Right lobe of liver (tissue), 6 donors: ENCODE results near the gene HMGCL. TPM values are rescaled to one million over a fixed set of nuclear protein-coding genes. Genes with fewer than 3 reads are reported as not detected.
"Not testable (repeated sequence)": the region's sequence is repeated elsewhere in the genome, so short reads cannot be mapped to it uniquely, and the experiment has no call there.

ENCODE experiments used
- ATAC-seq, 4 donors: fragments of 200-7000 bp; cut with Tn5 transposase; one replicate each; pipeline ENCODE4 v1.9.1; 2020; ENCODE audit warnings: mild to moderate bottlenecking in 4 of 4, moderate library complexity in 4 of 4
- DNase-seq, 3 donors: peaks; one replicate each; pipeline ENCODE4 v3.0.0-alpha.2; 2020
- H3K27ac ChIP-seq, 3 donors: fragments of 200-600 bp; one replicate each; pipeline ENCODE4 v1.8.0; 2022
- H3K27me3 ChIP-seq, 2 donors: fragments of 200-600 bp; one replicate each; pipeline ENCODE4 v1.8.0; 2022
- H3K36me3 ChIP-seq, 4 donors: fragments of 200-600 bp; sonication (generic) in 1 of 4; one replicate each; pipeline versions ENCODE4 v1.5.1 to v1.8.0; 2017 to 2022; ENCODE audit warnings: control low read depth in 1 of 4
- H3K4me1 ChIP-seq, 4 donors: fragments of 200-600 bp; sonication (generic) in 1 of 4; one replicate each; pipeline versions ENCODE4 v1.5.1 to v1.8.0; 2017 to 2022; ENCODE audit warnings: control low read depth in 1 of 4
- H3K4me3 ChIP-seq, 3 donors: fragments of 200-600 bp; one replicate each; pipeline ENCODE4 v1.8.0; 2022
- H3K9me3 ChIP-seq, 4 donors: fragments of 200-600 bp; sonication (generic) in 1 of 4; one replicate each; pipeline versions ENCODE4 v1.5.1 to v1.8.0; 2017 to 2022; ENCODE audit warnings: control low read depth in 1 of 4
- CTCF ChIP-seq, 4 donors: fragments of 200-600 bp in 3 of 4; fragments of 450-650 bp in 1 of 4; IDR thresholded peaks; one replicate each; pipeline versions ENCODE4 v1.5.1 to v1.8.0; 2016 to 2022; ENCODE audit warnings: antibody characterized with exemption in 4 of 4, mild to moderate bottlenecking in 2 of 4
- POLR2A ChIP-seq: fragments of 450-650 bp; IDR thresholded peaks from one replicate; pipeline ENCODE4 v1.6.1; 2017; ENCODE audit warnings: antibody characterized with exemption, mild to moderate bottlenecking
- WGBS: methylation state at CpG from one replicate; pipeline ENCODE4 v1.1.6; 2018; ENCODE audit warnings: low coverage, low lambda C conversion rate; ENCODE audit not compliant: insufficient coverage; ENCODE audit errors: missing lambda C conversion rate; 5-methylcytosine and 5-hydroxymethylcytosine counted together
- intact Hi-C, 2 donors: fragments of 100-400 bp; cut with DNase I; formaldehyde crosslinking; loops; one replicate each; pipeline versions ENCODE4 v1.11.2 to v1.14.1; 2022
- total RNA-seq, 6 experiments: library from RNA; depleted of rRNA in 2 of 6; stranded (reverse); fragments of >200 nt in 2 of 6; fragmentation: NEBNext Ultra II Directional in 3 of 6; extraction: Animal tissue kit (Norgen Biotek cat#: 25700) in 3 of 6; gene quantifications; one replicate each; pipeline versions ENCODE4 v1.1.0 to v1.2.4, GENCODE V29; 2016 to 2023
- donor health status: DM: no; HTN: yes; CAD: no.
- donor health status: DM: no; HTN: no; CAD: no.
- donor health status: DM: no; HTN: no; CAD: no.
- donor health status: DM: no; HTN: yes; CAD: no.
- donor health status: DM: no; HTN: yes; CAD: no.

The HMGCL gene
- total RNA-seq, 6 experiments from 2014 or later = 143 to 178 (median 160) TPM

- ATAC-seq (no peak), DNase-seq (no peak)
- peaks cover 0 to 7% (median 3%) of the 10 kb centered on the region in 4 donors for H3K4me1 ChIP-seq
- no peak overlapping the region for H3K27ac ChIP-seq
- peaks cover 0 to 39% (median 8%) of the 10 kb centered on the region in 4 donors for H3K36me3 ChIP-seq
- intact Hi-C loops = loop anchor here in 1 of 2 donors (10.0 kb wide), 1 partner anchor 58 kb away; the partner anchor contains the start of gene GALE
- TF ChIP-seq POLR2A (no peak), CTCF (IDR thresholded peaks at IDR 0.05) (no peak)
- no peaks in the 10 kb centered on the region for H3K9me3 ChIP-seq
- WGBS = 74% methylated on average over 3 of the region's 3 CpGs
- no peaks in the 10 kb centered on the region for H3K27me3 ChIP-seq
- no peak overlapping the region for H3K4me3 ChIP-seq
These were observed 37.4 kb upstream of the HMGCL start for GRCh38 chr1:23862640-23863039.

GRCh38 chr1:23854568-23854967, 29.3 kb upstream of the HMGCL start:
- Histone ChIP-seq H3K36me3 (peaks cover 0 to 19% (median 2%) of the 10 kb centered on the region in 4 donors), H3K4me1 (no peaks in the 10 kb centered on the region), H3K27me3 (no peaks in the 10 kb centered on the region), H3K27ac (no peak overlapping the region), H3K9me3 (no peaks in the 10 kb centered on the region), H3K4me3 (no peak overlapping the region)
- 0% methylated on average over 2 of the region's 2 CpGs for WGBS
- DNase-seq (no peak), ATAC-seq (peak; percentile 40 to 78 (median 56))
- intact Hi-C loops = no loop called here
- TF ChIP-seq POLR2A (no peak), CTCF (IDR thresholded peaks at IDR 0.05) (peak; percentile 32 to 51 (median 38))

- ATAC-seq = not testable (repeated sequence)
These were observed 27.9 kb upstream of the HMGCL start for GRCh38 chr1:23853124-23853523.

GRCh38 chr1:23851406-23851805, 26.2 kb upstream of the HMGCL start:
- H3K4me1 ChIP-seq, H3K4me3 ChIP-seq, H3K9me3 ChIP-seq, H3K27me3 ChIP-seq, H3K27ac ChIP-seq, DNase-seq, intact Hi-C loops, ATAC-seq: not testable (repeated sequence)
- H3K36me3 ChIP-seq = peaks cover 0 to 24% (median 2%) of the 10 kb centered on the region in 4 donors

More at GRCh38 chr1:23853124-23853523, 27.9 kb upstream of the HMGCL start:
- H3K4me1 ChIP-seq, H3K27ac ChIP-seq, H3K4me3 ChIP-seq, intact Hi-C loops, H3K27me3 ChIP-seq, DNase-seq, H3K9me3 ChIP-seq: not testable (repeated sequence)
- no CpG with 5 or more reads among the region's 34 CpGs for WGBS
- peaks cover 0 to 14% (median 0%) of the 10 kb centered on the region in 4 donors for H3K36me3 ChIP-seq

GRCh38 chr1:23848673-23849616, 23.7 kb upstream of the HMGCL start:
- Histone ChIP-seq H3K4me1 (no peaks in the 10 kb centered on the region), H3K27ac (no peak overlapping the region), H3K4me3 (no peak overlapping the region), H3K9me3 (no peaks in the 10 kb centered on the region), H3K36me3 (peaks cover 0 to 27% (median 7%) of the 10 kb centered on the region in 4 donors), H3K27me3 (no peaks in the 10 kb centered on the region)
- intact Hi-C loops = no loop called here
- no peak for TF ChIP-seq CTCF (IDR thresholded peaks at IDR 0.05)
- no peak for TF ChIP-seq POLR2A
- WGBS = 82% methylated on average over 12 of the region's 12 CpGs
- DNase-seq (no peak), ATAC-seq (no peak)

GRCh38 chr1:23847482-23848095, 22.4 kb upstream of the HMGCL start:
- intact Hi-C loops, H3K27me3 ChIP-seq, DNase-seq, H3K4me3 ChIP-seq, H3K4me1 ChIP-seq, H3K27ac ChIP-seq, ATAC-seq, H3K9me3 ChIP-seq: not testable (repeated sequence)
- H3K36me3 ChIP-seq = peaks cover 0 to 27% (median 7%) of the 10 kb centered on the region in 4 donors
- WGBS = 100% methylated on average over 2 of the region's 2 CpGs
